HG03354 (cell line): ENCODE results near the gene CLASP1.
A peak's percentile ranks its signal among the peaks of the same experiment; 100 is the strongest.
"Not testable (repeated sequence)": the region's sequence is repeated elsewhere in the genome, so short reads cannot be mapped to it uniquely, and the experiment has no call there.

Source experiments
- ATAC-seq: cut with Tn5 transposase; IDR thresholded peaks from one replicate; pipeline ENCODE4 v1.9.1; 2021; ENCODE audit warnings: mild to moderate bottlenecking; ENCODE audit not compliant: unreplicated experiment, poor library complexity, severe bottlenecking

Gene CLASP1

DNA sequence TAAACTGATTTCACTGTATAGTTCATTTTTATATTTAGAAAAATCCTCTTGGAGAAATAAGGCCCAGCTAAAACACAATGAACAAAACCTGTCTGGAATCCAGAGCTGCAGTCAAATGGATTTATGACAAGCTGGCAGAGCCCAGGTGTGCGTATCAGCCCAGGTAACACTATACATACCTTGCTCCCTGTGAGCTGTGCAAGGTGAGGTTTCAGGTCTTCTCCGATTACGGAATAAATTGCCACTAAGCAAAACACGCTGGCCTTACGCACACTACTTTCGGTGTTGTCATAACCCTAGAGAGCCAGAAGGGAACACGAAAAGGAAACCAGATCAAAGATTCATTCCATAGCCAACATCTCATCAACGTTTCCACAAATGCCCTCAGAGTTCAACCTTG is 302.4 kb downstream of the CLASP1 start:
- ATAC-seq = no peak

DNA sequence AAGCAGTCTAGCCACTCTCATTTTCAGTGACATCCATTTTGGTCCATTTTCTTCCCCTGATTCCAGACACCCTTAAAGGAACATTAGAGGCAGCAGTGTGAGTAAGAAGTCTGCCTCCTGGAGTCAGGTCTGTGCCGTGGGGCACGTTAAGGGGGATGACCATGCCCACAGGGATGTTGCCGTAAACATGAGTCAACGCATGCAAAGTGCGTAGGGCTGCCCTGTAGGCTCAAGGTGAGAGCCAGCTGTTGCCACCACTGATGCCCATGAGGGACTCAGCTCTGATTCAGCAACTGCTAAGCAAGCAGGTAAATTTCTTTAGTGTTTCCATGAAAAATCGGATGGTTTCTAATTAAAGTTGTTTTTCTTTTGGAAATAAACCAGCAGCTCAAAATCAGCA is 302.9 kb downstream of the CLASP1 start:
- no peak for ATAC-seq

- no peak for ATAC-seq
These were observed 303.4 kb downstream of the CLASP1 start for GRCh38 chr2:121345887-121346286.

GRCh38 chr2:121345101-121345500 is 304.2 kb downstream of the CLASP1 start:
- ATAC-seq = no peak

GRCh38 chr2:121343828-121344399 is 305.3 kb downstream of the CLASP1 start:
- ATAC-seq = not testable (repeated sequence)

DNA sequence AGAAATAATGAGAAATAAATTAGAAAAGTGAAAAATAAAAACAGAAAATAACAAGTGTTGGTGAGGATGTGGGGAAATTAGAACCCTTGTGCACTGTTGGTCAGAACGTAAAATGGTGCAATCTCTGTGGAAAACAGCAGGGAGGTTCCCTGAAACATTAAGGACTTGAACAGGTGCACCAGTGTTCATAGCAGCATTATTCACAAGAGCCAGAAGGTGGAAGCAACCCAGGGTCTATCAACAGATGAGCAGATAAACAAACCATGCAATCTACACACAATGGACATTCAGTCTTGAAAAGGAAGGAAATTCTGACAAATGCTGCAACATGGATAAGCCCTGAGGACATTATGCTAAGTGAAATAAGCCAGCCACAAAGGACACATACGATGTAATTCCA is 306.1 kb downstream of the CLASP1 start:
- ATAC-seq = no peak

- ATAC-seq = no peak
These were observed 306.5 kb downstream of the CLASP1 start for GRCh38 chr2:121342751-121343150.

DNA sequence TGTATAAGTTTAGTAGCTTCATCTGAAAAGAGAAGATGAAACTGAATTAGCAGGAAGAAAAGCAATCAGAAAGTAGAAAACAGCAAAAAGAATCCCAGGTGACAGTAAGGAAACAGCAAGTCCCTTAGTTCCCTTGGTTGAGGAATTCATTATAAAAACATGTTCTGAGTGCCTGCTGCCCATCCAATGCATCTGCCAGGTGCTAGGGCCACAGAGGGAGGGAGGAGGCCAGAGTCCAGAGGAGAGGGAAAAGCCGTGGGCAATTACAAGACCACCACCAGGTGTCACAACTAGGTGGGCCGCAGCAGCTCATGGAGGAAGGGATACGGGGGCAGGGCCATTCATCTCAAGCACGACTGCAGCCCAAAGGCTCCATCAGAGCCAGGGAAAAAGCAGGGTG is 308.3 kb downstream of the CLASP1 start:
- no peak for ATAC-seq

DNA sequence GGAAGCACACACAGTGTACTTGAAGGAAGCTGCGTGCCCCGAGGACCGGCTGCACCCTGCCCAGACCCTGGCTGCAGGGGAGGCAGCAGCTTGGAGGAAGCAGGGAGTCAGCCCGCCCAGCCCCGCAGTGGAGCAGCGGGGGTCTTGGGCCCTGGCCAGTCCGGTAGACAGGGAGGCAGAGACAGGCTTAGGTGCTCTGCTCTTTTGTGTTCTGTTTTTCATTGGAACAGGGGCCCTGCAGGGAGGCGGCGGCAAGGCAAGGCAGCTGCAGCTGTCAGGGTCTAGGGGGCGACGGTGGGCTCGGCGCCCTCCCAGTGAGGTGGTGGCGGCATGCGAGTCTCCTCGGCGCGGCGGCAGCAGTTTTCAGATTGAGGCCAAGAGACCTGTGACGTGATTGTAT is 311.0 kb downstream of the CLASP1 start:
- no peak for ATAC-seq

- ATAC-seq = no peak
These were observed 312.6 kb downstream of the CLASP1 start for GRCh38 chr2:121336528-121337294.

DNA sequence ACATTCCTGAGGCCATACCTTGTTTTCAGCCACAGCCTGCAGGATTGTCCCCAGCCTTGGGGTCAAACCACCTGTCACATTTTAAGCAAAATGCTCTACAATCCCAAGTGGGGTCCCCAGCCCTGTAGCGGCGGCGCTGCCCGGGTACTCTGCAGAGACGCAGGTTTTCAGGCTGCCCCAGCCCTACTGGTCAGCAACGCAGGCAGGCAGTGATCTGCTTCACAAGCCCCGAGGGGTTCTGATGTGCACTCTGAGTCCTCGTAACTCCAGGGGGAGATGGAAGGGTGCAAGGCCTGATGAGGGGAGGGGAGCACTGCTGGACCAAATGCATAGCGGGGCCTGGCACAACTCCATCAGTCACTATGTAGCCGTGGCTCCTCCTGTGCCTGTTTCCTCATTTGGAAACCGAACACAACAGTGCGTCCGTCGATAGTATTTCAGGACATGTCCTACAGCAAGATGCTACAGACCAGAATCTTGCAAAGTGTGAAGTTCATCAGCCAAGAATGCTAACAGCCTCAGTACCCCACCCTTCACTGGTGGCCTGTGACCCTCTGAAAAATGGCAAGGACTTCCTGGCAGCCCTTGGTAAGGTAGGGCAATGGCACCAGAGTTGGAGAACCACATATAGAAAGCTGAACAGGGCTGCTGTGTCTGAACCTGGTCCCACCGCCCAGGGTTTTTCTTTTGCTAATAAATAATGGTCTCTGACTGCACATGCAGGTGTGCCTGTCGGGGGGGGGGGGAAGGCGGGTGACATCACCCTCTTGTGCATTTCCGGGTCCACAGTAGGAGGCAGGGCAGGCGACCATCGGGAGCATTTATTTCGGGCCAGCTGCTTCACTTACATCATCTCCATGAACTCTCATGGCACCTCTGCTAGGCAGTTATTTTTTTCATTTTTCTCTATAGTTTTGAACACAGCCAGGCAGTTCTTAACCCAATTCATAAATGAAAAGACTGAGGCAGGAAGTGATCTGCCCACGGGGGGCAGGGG is 313.7 kb downstream of the CLASP1 start:
- ATAC-seq = no peak

- ATAC-seq = no peak
These were observed 314.5 kb downstream of the CLASP1 start for GRCh38 chr2:121334581-121335293.

GRCh38 chr2:121333834-121334558 is 315.3 kb downstream of the CLASP1 start:
- ATAC-seq = peak; percentile 80

DNA sequence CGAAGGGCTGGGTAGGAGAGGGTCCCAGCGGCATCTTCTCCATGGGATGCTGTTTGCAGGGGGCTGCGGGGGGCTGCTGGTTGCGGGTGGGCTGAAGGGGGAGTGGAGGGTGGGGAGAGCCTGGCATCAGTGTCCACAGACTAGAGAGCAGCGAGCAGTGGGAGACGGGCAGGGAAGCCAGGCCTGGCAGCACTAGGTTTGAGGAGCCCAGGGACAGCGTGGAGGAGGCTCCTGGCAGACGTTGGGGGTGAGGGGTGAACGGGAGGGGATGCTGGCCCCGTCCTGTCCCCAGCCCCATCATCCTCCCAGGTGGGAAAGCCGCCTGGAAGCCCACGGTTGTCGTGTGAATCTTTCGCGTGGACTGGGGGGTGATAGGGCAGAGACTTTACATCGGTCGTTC is 316.0 kb downstream of the CLASP1 start:
- ATAC-seq = no peak

DNA sequence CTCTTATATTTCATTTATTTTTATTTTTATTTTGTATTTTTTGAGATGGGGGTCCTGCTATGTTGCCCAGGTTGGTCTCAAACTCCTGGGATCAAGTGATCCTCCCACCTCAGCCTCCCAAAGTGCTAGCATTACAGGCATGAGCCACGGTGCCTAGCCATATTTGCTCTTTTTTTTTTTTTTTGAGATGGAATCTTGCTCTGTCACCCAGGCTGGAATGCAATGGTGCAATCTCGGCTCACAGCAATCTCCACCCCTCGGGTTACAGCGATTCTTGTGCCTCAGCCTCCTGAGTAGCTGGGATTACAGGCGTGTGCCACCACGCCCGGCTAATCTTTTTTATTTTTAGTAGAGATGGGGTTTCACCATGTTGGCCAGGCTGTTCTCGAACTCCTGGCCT is 317.9 kb downstream of the CLASP1 start:
- not testable (repeated sequence) for ATAC-seq

- no peak for ATAC-seq
These were observed 318.3 kb downstream of the CLASP1 start for GRCh38 chr2:121330921-121331320.

GRCh38 chr2:121329786-121330185 is 319.5 kb downstream of the CLASP1 start:
- ATAC-seq = no peak

GRCh38 chr2:121326628-121327027 is 322.6 kb downstream of the CLASP1 start:
- ATAC-seq = no peak

DNA sequence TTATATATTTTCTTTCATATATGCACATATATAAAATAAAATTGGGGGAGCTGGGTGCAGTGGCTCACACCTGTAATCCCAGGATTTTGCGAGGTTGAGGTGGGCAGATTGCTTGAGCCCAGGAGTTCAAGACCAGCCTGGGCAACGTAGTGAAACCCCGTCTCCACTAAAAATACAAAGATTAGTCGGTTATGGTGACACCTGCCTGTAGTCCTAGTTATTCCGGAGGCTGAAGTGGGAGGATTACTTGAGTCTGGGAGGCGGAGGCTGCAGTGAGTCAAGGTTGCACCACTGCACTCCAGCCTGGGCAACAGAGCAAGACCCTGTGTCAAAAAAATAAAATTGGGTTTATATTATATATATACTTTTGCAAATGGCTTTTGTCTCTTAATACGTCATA is 324.7 kb downstream of the CLASP1 start:
- ATAC-seq = no peak
